IMR-90 (cell line): ENCODE results near the gene PTPN5. TPM values are rescaled to one million over a fixed set of nuclear protein-coding genes. Genes with fewer than 3 reads are reported as not detected.
A peak's percentile ranks its signal among the peaks of the same experiment; 100 is the strongest.

ENCODE experiments used
- ATAC-seq: fragments of 200-7000 bp; cut with Tn5 transposase; 2 replicates; pipeline ENCODE4 v1.9.1; 2020; ENCODE audit warnings: low read depth, mild to moderate bottlenecking, moderate library complexity
- BruUV-seq: library from RNA; stranded (reverse); fragments of 400-500 nt; replicated peaks from 2 replicates; lab custom pipeline; 2021; lab: Mats Ljungman, UMichigan
- CTCF ChIA-PET: fragments of 300-600 bp; formaldehyde crosslinking; extraction: SDS; loops from one replicate; lab custom pipeline; 2021; ENCODE audit warnings: antibody characterized with exemption; lab: Yijun Ruan, JAX
- POLR2A ChIA-PET: fragments of 300-600 bp; sonication (Branson Sonifier 250); formaldehyde crosslinking; loops from one replicate; lab custom pipeline; 2022; ENCODE audit warnings: antibody characterized with exemption; ENCODE audit not compliant: unreplicated experiment; lab: Charles Lee
- DNase-seq: peaks from one replicate; pipeline ENCODE4 v3.0.0; 2013
- H2AFZ ChIP-seq: replicated peaks from 2 replicates; pipeline ENCODE3; 2013; ENCODE audit warnings: low read length, mild to moderate bottlenecking; ENCODE audit not compliant: poor library complexity
- H2AK5ac ChIP-seq: 2 replicates; pipeline ENCODE4 v1.6.1; 2013; ENCODE audit warnings: low read depth, low read length, inconsistent platforms
- H2AK9ac ChIP-seq: replicated peaks from 2 replicates; pipeline ENCODE3; 2013; ENCODE audit warnings: mild to moderate bottlenecking, low read depth, low read length, moderate library complexity; ENCODE audit not compliant: poor library complexity
- H2BK120ac ChIP-seq: 2 replicates; pipeline ENCODE4 v1.6.1; 2013; ENCODE audit warnings: low read depth, low read length, inconsistent platforms
- H2BK15ac ChIP-seq: 3 replicates; pipeline ENCODE4 v1.6.1; 2013; ENCODE audit warnings: low read depth, low read length, inconsistent platforms
- H2BK20ac ChIP-seq: 2 replicates; pipeline ENCODE4 v1.6.1; 2013; ENCODE audit warnings: low read depth, mild to moderate bottlenecking, inconsistent platforms, low read length, moderate library complexity
- H2BK5ac ChIP-seq: 2 replicates; pipeline ENCODE4 v1.6.1; 2013; ENCODE audit warnings: mild to moderate bottlenecking, low read depth, low read length, inconsistent platforms; ENCODE audit not compliant: poor library complexity, severe bottlenecking
- H3K14ac ChIP-seq: replicated peaks from 2 replicates; pipeline ENCODE4 v1.6.1; 2013; ENCODE audit warnings: low read depth, low read length, inconsistent platforms
- H3K18ac ChIP-seq: 2 replicates; pipeline ENCODE4 v1.6.1; 2013; ENCODE audit warnings: low read depth, low read length, control low read depth
- H3K23ac ChIP-seq: 2 replicates; pipeline ENCODE4 v1.6.1; 2013; ENCODE audit warnings: low read depth, low read length, inconsistent platforms
- H3K27ac ChIP-seq: 2 replicates; pipeline ENCODE4 v1.5.1; 2013; ENCODE audit warnings: mild to moderate bottlenecking, control low read depth, low read length; ENCODE audit not compliant: insufficient read depth
- H3K27me3 ChIP-seq: 2 replicates; pipeline ENCODE4 v1.6.1; 2013; ENCODE audit warnings: low read length; ENCODE audit not compliant: control insufficient read depth, insufficient read depth
- H3K36me3 ChIP-seq: 2 replicates; pipeline ENCODE4 v1.6.1; 2013; ENCODE audit warnings: low read length, mixed read lengths; ENCODE audit not compliant: control insufficient read depth, insufficient read depth
- H3K4ac ChIP-seq: 2 replicates; pipeline ENCODE4 v1.6.1; 2013; ENCODE audit warnings: low read depth, low read length, inconsistent platforms
- H3K4me1 ChIP-seq: 2 replicates; pipeline ENCODE4 v1.6.1; 2013; ENCODE audit warnings: low read length, mixed read lengths; ENCODE audit not compliant: control insufficient read depth, insufficient read depth
- H3K4me2 ChIP-seq: 2 replicates; pipeline ENCODE4 v1.6.1; 2013; ENCODE audit warnings: low read depth, mild to moderate bottlenecking, control low read depth, low read length, moderate library complexity
- H3K4me3 ChIP-seq: 2 replicates; pipeline ENCODE4 v1.5.1; 2013; ENCODE audit warnings: low read depth, mild to moderate bottlenecking, control low read depth, low read length, moderate library complexity; ENCODE audit not compliant: insufficient read depth
- H3K56ac ChIP-seq: 2 replicates; pipeline ENCODE4 v1.6.1; 2013; ENCODE audit warnings: low read length, inconsistent platforms; ENCODE audit not compliant: insufficient read depth; ENCODE audit errors: extremely low read depth
- H3K79me1 ChIP-seq, 2 experiments: 2 replicates each; pipeline ENCODE4 v1.6.1; 2013; ENCODE audit warnings: low read length in 2 of 2, inconsistent platforms in 1 of 2, low read depth in 1 of 2
- H3K9ac ChIP-seq: 2 replicates; pipeline ENCODE4 v1.6.1; 2013; ENCODE audit warnings: low read depth, low read length, control low read depth
- H3K9me1 ChIP-seq: 2 replicates; pipeline ENCODE4 v1.6.1; 2013; ENCODE audit warnings: low read length, inconsistent platforms; ENCODE audit not compliant: insufficient read depth
- H3K9me3 ChIP-seq: 2 replicates; pipeline ENCODE4 v1.6.1; 2013; ENCODE audit warnings: low read length; ENCODE audit not compliant: control insufficient read depth, insufficient read depth
- H4K20me1 ChIP-seq: 2 replicates; pipeline ENCODE4 v1.6.1; 2013; ENCODE audit warnings: low read length, inconsistent platforms; ENCODE audit not compliant: insufficient read depth
- H4K5ac ChIP-seq: 2 replicates; pipeline ENCODE4 v1.6.1; 2013; ENCODE audit warnings: mild to moderate bottlenecking, low read depth, low read length, control low read depth
- H4K8ac ChIP-seq, 2 experiments: 2 replicates each; pipeline ENCODE4 v1.6.1; 2013; ENCODE audit warnings: low read depth in 2 of 2, low read length in 2 of 2, control low read depth in 1 of 2, inconsistent platforms in 1 of 2
- H4K91ac ChIP-seq: 2 replicates; pipeline ENCODE4 v1.6.1; 2013; ENCODE audit warnings: low read depth, low read length, inconsistent platforms; ENCODE audit not compliant: insufficient read depth
- CEBPB ChIP-seq: IDR thresholded peaks from 2 replicates; pipeline ENCODE4 v1.6.1; 2012; ENCODE audit warnings: low read depth, low read length, improper control_type of control experiment
- MAFK ChIP-seq: IDR thresholded peaks from 2 replicates; pipeline ENCODE4 v1.6.1; 2012; ENCODE audit warnings: low read depth, low read length, improper control_type of control experiment
- POLR2A ChIP-seq: IDR thresholded peaks from 2 replicates; pipeline ENCODE4 v1.6.1; 2012; ENCODE audit warnings: mild to moderate bottlenecking, low read depth, low read length
- WGBS, 2 experiments: methylation state at CpG; one replicate each; pipeline versions ENCODE4 v1.1.5 to v1.1.7; 2013; ENCODE audit warnings: missing lambda C conversion rate in 2 of 2; ENCODE audit not compliant: insufficient read length in 1 of 2; ENCODE audit errors: extremely low coverage in 2 of 2; 5-methylcytosine and 5-hydroxymethylcytosine counted together
- dilution Hi-C: fragments of 300-500 bp; cut with HindIII; formaldehyde crosslinking; loops from one replicate; pipeline ENCODE4 v1.14.3; 2018; ENCODE audit warnings: low sequenced_read_pairs; ENCODE audit not compliant: unreplicated experiment
- in situ Hi-C: fragments of 300-500 bp; cut with MboI; formaldehyde crosslinking; loops from 3 replicates; pipeline ENCODE4 v1.14.3; 2019; ENCODE audit warnings: low sequenced_read_pairs, inconsistent platforms, mixed read lengths
- intact Hi-C: fragments of 100-400 bp; cut with micrococcal nuclease; formaldehyde crosslinking; loops from 2 replicates; pipeline ENCODE4 v1.10.0; 2022
- polyA plus RNA-seq, 3 experiments: library from polyadenylated mRNA; depleted of rRNA; stranded (reverse); fragments of >200 nt; gene quantifications; 2 replicates each; pipeline ENCODE4 v1.2.3, GENCODE V29; 2012; ENCODE audit warnings: low replicate concordance in 1 of 3
- total RNA-seq: library from RNA; depleted of rRNA; stranded (reverse); fragments of >200 nt; gene quantifications from 2 replicates; pipeline ENCODE4 v1.2.3, GENCODE V29; 2012

PTPN5 gene
- total and polyA plus RNA-seq, 2 of the 4 experiments (the other 2 are of a cell fraction): not detected

- peaks cover 2% of the 10 kb centered on the region for H3K4me1 ChIP-seq
- no peak overlapping the region for H4K8ac ChIP-seq
- TF ChIP-seq POLR2A: no peak
- peak; percentile 78 for TF ChIP-seq CEBPB
- no peak for TF ChIP-seq MAFK
- no peak overlapping the region for H2BK15ac ChIP-seq
- POLR2A ChIA-PET: no interaction called here
- no peak overlapping the region for H3K14ac ChIP-seq
- H3K4me2 ChIP-seq: no peak overlapping the region
- DNase-seq (peak; percentile 14), ATAC-seq (no peak)
- no CpG with 5 or more reads among the region's 6 CpGs for WGBS, 2 experiments
- no peak overlapping the region for H3K4me3 ChIP-seq
- H2BK120ac ChIP-seq: no peak overlapping the region
- no peak overlapping the region; the same call in 1 of the 2 replicates for H2AK5ac ChIP-seq
- no peak overlapping the region for H3K18ac ChIP-seq
- H3K56ac ChIP-seq: no peak overlapping the region
- no peak overlapping the region for H3K23ac ChIP-seq
- no peak overlapping the region for H3K9ac ChIP-seq
- H3K4ac ChIP-seq: no peak overlapping the region
- no peak overlapping the region; the same call in 1 of the 2 replicates for H2BK20ac ChIP-seq
- no peak overlapping the region for H3K27ac ChIP-seq
- CTCF ChIA-PET: interaction anchor here (1.7 kb wide), 1 partner anchor 33 kb away, joined by 5 read pairs; no protein-coding TSS in a partner anchor
- intact Hi-C loops (loop anchor here (10.0 kb wide), 1 partner anchor 221 kb away; no protein-coding TSS in a partner anchor), in situ Hi-C loops (no loop called here), dilution Hi-C loops (no loop called here)
- no peak overlapping the region for H2AK9ac ChIP-seq
- H3K9me1 ChIP-seq: no peaks in the 10 kb centered on the region
- H3K27me3 ChIP-seq: peaks cover 3% of the 10 kb centered on the region
- no peaks in the 10 kb centered on the region for H3K9me3 ChIP-seq
- H3K36me3 ChIP-seq: no peaks in the 10 kb centered on the region
- H2BK5ac ChIP-seq: no peak overlapping the region
- peak overlapping the region; percentile 5 for H2AFZ ChIP-seq
- H4K20me1 ChIP-seq: no peaks in the 10 kb centered on the region
- H4K5ac ChIP-seq: no peak overlapping the region
- H3K79me1 ChIP-seq: no peaks in the 10 kb centered on the region
- no TSS peak for BruUV-seq
- no peak overlapping the region for H4K91ac ChIP-seq
Observed at GRCh38 chr11:18765554-18765953, 26.0 kb downstream of the PTPN5 start.
